HepG2 (cell line): ENCODE measurements around the gene TKTL2. TPM values are rescaled to one million over a fixed set of nuclear protein-coding genes. Genes with fewer than 3 reads are reported as not detected.
A peak's percentile ranks its signal among the peaks of the same experiment; 100 is the strongest.

Source experiments
- ATAC-seq: fragments of 200-7000 bp; cut with Tn5 transposase; 3 replicates; pipeline ENCODE4 v1.9.1; 2020; ENCODE audit warnings: mild to moderate bottlenecking, moderate library complexity
- BruUV-seq: library from RNA; stranded (reverse); fragments of 400-500 nt; replicated peaks from 2 replicates; lab custom pipeline; 2021; lab: Mats Ljungman, UMichigan
- CTCF ChIA-PET: fragments of 300-600 bp; formaldehyde crosslinking; extraction: SDS; loops from one replicate; lab custom pipeline; 2021; ENCODE audit warnings: low total read pairs, inconsistent platforms, low intra/inter-chr PET ratio; lab: Yijun Ruan, JAX
- POLR2A ChIA-PET: fragments of 350-600 bp; sonication (Branson Sonifier 250); formaldehyde crosslinking; loops from one replicate; lab custom pipeline; 2020; ENCODE audit warnings: antibody characterized with exemption, inconsistent platforms; lab: Yijun Ruan, JAX
- DNase-seq: peaks from one replicate; pipeline ENCODE4 v3.0.0-alpha.2; 2015; ENCODE audit warnings: low spot score
- FAIRE-seq: peaks from 3 replicates; lab custom pipeline; 2011; peaks lifted over from hg19 to GRCh38; lab: Jason Lieb, UNC
- H2AFZ ChIP-seq: one replicate; pipeline ENCODE4 v1.6.1; 2011; ENCODE audit warnings: low read length, inconsistent platforms
- H3K27ac ChIP-seq: fragments of 300-600 bp; 3 replicates; pipeline ENCODE4 v1.8.0; 2011; ENCODE audit warnings: mixed run types, mild to moderate bottlenecking, mixed read lengths, low read length, inconsistent platforms; ENCODE audit not compliant: insufficient read depth; ENCODE audit errors: extremely low read length
- H3K27me3 ChIP-seq, 2 experiments: fragments of 200-600 bp in 1 of 2; 2 replicates in 1 of 2; 3 replicates in 1 of 2; pipeline versions ENCODE4 v1.6.0 to v1.8.0; 2011; ENCODE audit warnings: low read length in 2 of 2, mild to moderate bottlenecking in 2 of 2, moderate library complexity in 2 of 2, inconsistent platforms in 1 of 2; ENCODE audit not compliant: insufficient read depth in 2 of 2, control insufficient read depth in 1 of 2
- H3K36me3 ChIP-seq, 2 experiments: fragments of 200-600 bp in 1 of 2; replicated peaks in 1 of 2; 2 replicates in 1 of 2; 3 replicates in 1 of 2; pipeline versions ENCODE4 v1.5.1 to v1.8.0; 2011; ENCODE audit warnings: low read length in 2 of 2, inconsistent platforms in 1 of 2; ENCODE audit not compliant: insufficient read depth in 2 of 2, control insufficient read depth in 1 of 2
- H3K4me1 ChIP-seq: 2 replicates; pipeline ENCODE4 v1.5.1; 2012; ENCODE audit warnings: low read length, inconsistent platforms; ENCODE audit not compliant: insufficient read depth
- H3K4me2 ChIP-seq: 2 replicates; pipeline ENCODE4 v1.6.0; 2011; ENCODE audit warnings: low read depth, low read length, inconsistent platforms
- H3K4me3 ChIP-seq, 3 experiments: fragments of 200-600 bp in 1 of 3; sonication (generic), shearing (Covaris generic) in 1 of 3; replicated peaks in 1 of 3; 2 replicates each; pipeline ENCODE4 v1.5.1; 2011 to 2016; ENCODE audit warnings: low read length in 3 of 3, inconsistent platforms in 2 of 3, low read depth in 2 of 3, mild to moderate bottlenecking in 2 of 3, control low read depth in 1 of 3, mixed read lengths in 1 of 3; ENCODE audit not compliant: insufficient read depth in 1 of 3
- H3K79me2 ChIP-seq: one replicate; pipeline ENCODE4 v1.6.1; 2011; ENCODE audit warnings: low read length, inconsistent platforms; ENCODE audit not compliant: insufficient read depth
- H3K9ac ChIP-seq: 2 replicates; pipeline ENCODE4 v1.6.0; 2011; ENCODE audit warnings: mild to moderate bottlenecking, low read depth, low read length, inconsistent platforms; ENCODE audit not compliant: insufficient read depth
- H3K9me3 ChIP-seq: 2 replicates; pipeline ENCODE4 v1.5.1; 2012; ENCODE audit warnings: mild to moderate bottlenecking, low read length
- H4K20me1 ChIP-seq: 2 replicates; pipeline ENCODE4 v1.6.0; 2011; ENCODE audit warnings: inconsistent platforms, mild to moderate bottlenecking, low read length, moderate library complexity; ENCODE audit not compliant: insufficient read depth
- BRD4 ChIP-seq: sonication (generic); formaldehyde crosslinking; IDR thresholded peaks from 2 replicates; pipeline ENCODE4 v1.4.0; 2020; ENCODE audit warnings: missing genetic modification reagents
- ETV5 ChIP-seq: IDR thresholded peaks from 2 replicates; pipeline ENCODE4 v1.6.1; 2018; ENCODE audit warnings: missing biosample characterization, missing genetic modification reagents, inconsistent platforms, borderline replicate concordance
- MED1 ChIP-seq: sonication (generic); formaldehyde crosslinking; IDR thresholded peaks from 2 replicates; pipeline ENCODE4 v1.4.0; 2020; ENCODE audit warnings: missing genetic modification reagents
- NCOA2 ChIP-seq: sonication (generic); formaldehyde crosslinking; IDR thresholded peaks from 2 replicates; pipeline ENCODE4 v1.8.0; 2022; ENCODE audit warnings: inconsistent platforms
- RCOR2 ChIP-seq: IDR thresholded peaks from 2 replicates; pipeline ENCODE4 v1.6.1; 2016; ENCODE audit warnings: missing biosample characterization, missing genetic modification reagents
- ZKSCAN1 ChIP-seq: fragments of 150-350 bp; IDR thresholded peaks from 2 replicates; pipeline ENCODE4 v1.6.1; 2014; ENCODE audit warnings: low read length
- ZNF546 ChIP-seq: sonication (generic); formaldehyde crosslinking; conservative IDR thresholded peaks from 2 replicates; pipeline ENCODE4 v1.8.1; 2023; ENCODE audit warnings: mild to moderate bottlenecking, missing genetic modification reagents
- ZNF547 ChIP-seq: sonication (generic); formaldehyde crosslinking; IDR thresholded peaks from 2 replicates; pipeline ENCODE4 v1.5.1; 2020; ENCODE audit warnings: mild to moderate bottlenecking, missing genetic modification reagents
- WGBS: methylation state at CpG from one replicate; pipeline ENCODE4 v1.1.6; 2017; ENCODE audit warnings: low lambda C conversion rate; 5-methylcytosine and 5-hydroxymethylcytosine counted together
- in situ Hi-C: cut with HindIII; loops from 2 replicates; pipeline ENCODE4 v1.10.0; 2017; ENCODE audit warnings: low pct_unique_long_range_greater_than_20kb; ENCODE audit not compliant: extremely low pct_ligation_motif_present
- intact Hi-C: fragments of 100-400 bp; cut with micrococcal nuclease; formaldehyde crosslinking; loops from one replicate; pipeline ENCODE4 v1.10.0; 2022; ENCODE audit not compliant: unreplicated experiment
- polyA plus RNA-seq, 8 experiments: library from polyadenylated mRNA; depleted of rRNA in 3 of 8; stranded (reverse) in 7 of 8; unstranded in 1 of 8; fragments of >200 nt; fragmentation: Illumina TruSeq in 4 of 8; extraction: Trizol in 4 of 8; gene quantifications; 2 replicates each; pipeline versions ENCODE4 v1.2.1 to v1.2.3, GENCODE V29; 2011 to 2016; ENCODE audit warnings: low read depth in 4 of 8, missing spikeins in 1 of 8, mixed read lengths in 1 of 8; ENCODE audit not compliant: insufficient read depth in 1 of 8
- total RNA-seq, 5 experiments: library from RNA; depleted of rRNA; stranded (reverse); fragments of >200 nt; fragmentation: Illumina TruSeq; extraction: Trizol; gene quantifications; 2 replicates each; pipeline ENCODE4 v1.2.3, GENCODE V29; 2016; ENCODE audit warnings: low read depth in 1 of 5
- TF ChIP-seq, protein P1 (sequence below): sonication (generic); formaldehyde crosslinking; IDR thresholded peaks from 2 replicates; pipeline ENCODE4 v1.9.0; 2021; ENCODE audit warnings: mild to moderate bottlenecking, missing genetic modification reagents
- TF ChIP-seq, protein P2 (sequence below): sonication (generic); formaldehyde crosslinking; IDR thresholded peaks from 2 replicates; pipeline ENCODE4 v1.4.0; 2020; ENCODE audit warnings: missing genetic modification reagents, borderline replicate concordance
- TF ChIP-seq, protein P3 (sequence below): sonication (generic); formaldehyde crosslinking; IDR thresholded peaks from 2 replicates; pipeline ENCODE4 v1.4.0; 2020; ENCODE audit warnings: missing genetic modification reagents, mild to moderate bottlenecking, borderline replicate concordance

Gene TKTL2
- total and polyA plus RNA-seq, 2 of the 13 experiments (the other 11 are each of a cell fraction or from before 2014, with no cell fraction given): not detected

DNA sequence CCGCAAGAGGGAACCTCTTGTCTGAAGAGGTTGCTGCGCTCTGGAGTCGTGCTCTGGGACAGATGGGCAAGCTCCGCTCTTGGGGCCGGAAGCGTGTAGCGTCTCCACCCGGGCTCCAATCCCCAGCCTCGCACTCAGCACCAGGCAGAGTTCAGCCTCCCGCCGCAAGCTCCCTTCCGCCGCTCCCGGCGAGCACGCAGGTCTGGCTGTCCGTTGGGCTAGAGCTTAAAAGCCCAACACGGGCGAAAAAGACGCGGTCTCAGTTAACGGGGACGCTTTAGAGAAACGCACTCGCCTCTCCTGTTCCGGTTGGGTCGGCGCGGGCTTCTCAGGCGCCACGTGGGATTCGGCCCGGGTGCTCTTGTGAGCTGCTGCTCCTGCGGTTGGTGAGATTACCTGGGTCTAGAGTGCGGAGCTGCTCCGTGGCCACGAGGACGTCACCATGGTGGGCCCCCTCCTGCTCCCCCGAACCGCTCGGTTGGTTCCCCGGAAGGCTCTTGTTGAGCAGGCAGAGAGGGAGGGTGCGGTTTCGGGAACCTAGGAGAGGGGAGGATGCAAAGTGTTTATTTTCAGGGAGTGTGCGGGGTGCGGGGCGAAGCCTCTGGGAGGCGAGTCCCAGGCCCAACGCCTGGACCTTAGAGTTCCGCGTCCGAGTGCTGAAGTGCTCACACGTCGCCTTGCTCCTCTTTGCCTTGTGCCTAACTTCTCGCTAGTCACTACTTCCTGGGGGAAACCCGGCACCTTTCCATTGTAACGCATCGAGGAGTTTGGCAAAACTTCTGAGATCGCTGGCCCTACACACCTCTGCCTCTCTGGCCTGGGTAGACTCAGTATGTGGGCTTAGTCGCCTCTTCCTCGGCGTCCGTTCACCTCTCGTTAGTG is 21.0 kb upstream of the TKTL2 start, which contains the start of gene TMA16:
Gene TMA16, plus strand, starts transcription at position 331 of the 882 bp plus-strand sequence. Its CDS starts 112 bp downstream, at position 443.
- ChIA-PET CTCF (no interaction called here), POLR2A (interaction anchor here (0.9 to 1.6 kb wide), 11 partner anchors 9 to 811 kb away, joined by 3 to 7 read pairs (median 4); no protein-coding TSS in a partner anchor)
- ATAC-seq (peak; percentile 97), FAIRE-seq (peak; percentile 76), DNase-seq (peak; percentile 92)
- Histone ChIP-seq H3K79me2 (peaks cover 44% of the 10 kb centered on the region), H3K36me3 (0 out of 5 replicates have a peak, but pooled peaks cover 0 to 6% of the 10 kb centered on the region in 2 experiments), H3K27me3 (peaks cover 0 to 4% of the 10 kb centered on the region in 2 experiments; a peak in 1 of 5 replicates), H3K27ac (peak within 1 kb of the TSS; percentile 99), H3K9me3 (no peaks in the 10 kb centered on the region), H4K20me1 (0 out of 2 replicates have a peak, but pooled peaks cover 8% of the 10 kb centered on the region), H3K9ac (peak within 1 kb of the TSS; percentile 98), H3K4me1 (peaks cover 22% of the 10 kb centered on the region), H3K4me2 (peak within 1 kb of the TSS; percentile 67), H2AFZ (peak within 1 kb of the TSS; percentile 32), H3K4me3 (peak within 1 kb of the TSS; percentile 63 to 98 (median 94))
- intact Hi-C loops (loop anchor here (1.0 to 2.0 kb wide), 2 partner anchors 50 to 328 kb away; partner anchors contain the start of gene NAF1), in situ Hi-C loops (no loop called here)
- BruUV-seq: TSS peak; percentile 82
- WGBS: 1% methylated on average over 35 of the region's 64 CpGs
- TF ChIP-seq NCOA2 (CRISPR knock-in tag) (peak; percentile 75), BRD4 (CRISPR knock-in tag) (peak; percentile 76), RCOR2 (0 out of 2 replicates have a peak, but pooled peaks have one; percentile 20), ZNF546 (CRISPR knock-in tag) (no peak), MED1 (CRISPR knock-in tag) (peak; percentile 88), ZKSCAN1 (peak; percentile 47; the same call in 1 of the 2 replicates), ZNF547 (CRISPR knock-in tag) (peak; percentile 84; the same call in 1 of the 2 replicates), ETV5 (CRISPR knock-in tag) (peak; percentile 80)
- TF ChIP-seq, protein P1, sequence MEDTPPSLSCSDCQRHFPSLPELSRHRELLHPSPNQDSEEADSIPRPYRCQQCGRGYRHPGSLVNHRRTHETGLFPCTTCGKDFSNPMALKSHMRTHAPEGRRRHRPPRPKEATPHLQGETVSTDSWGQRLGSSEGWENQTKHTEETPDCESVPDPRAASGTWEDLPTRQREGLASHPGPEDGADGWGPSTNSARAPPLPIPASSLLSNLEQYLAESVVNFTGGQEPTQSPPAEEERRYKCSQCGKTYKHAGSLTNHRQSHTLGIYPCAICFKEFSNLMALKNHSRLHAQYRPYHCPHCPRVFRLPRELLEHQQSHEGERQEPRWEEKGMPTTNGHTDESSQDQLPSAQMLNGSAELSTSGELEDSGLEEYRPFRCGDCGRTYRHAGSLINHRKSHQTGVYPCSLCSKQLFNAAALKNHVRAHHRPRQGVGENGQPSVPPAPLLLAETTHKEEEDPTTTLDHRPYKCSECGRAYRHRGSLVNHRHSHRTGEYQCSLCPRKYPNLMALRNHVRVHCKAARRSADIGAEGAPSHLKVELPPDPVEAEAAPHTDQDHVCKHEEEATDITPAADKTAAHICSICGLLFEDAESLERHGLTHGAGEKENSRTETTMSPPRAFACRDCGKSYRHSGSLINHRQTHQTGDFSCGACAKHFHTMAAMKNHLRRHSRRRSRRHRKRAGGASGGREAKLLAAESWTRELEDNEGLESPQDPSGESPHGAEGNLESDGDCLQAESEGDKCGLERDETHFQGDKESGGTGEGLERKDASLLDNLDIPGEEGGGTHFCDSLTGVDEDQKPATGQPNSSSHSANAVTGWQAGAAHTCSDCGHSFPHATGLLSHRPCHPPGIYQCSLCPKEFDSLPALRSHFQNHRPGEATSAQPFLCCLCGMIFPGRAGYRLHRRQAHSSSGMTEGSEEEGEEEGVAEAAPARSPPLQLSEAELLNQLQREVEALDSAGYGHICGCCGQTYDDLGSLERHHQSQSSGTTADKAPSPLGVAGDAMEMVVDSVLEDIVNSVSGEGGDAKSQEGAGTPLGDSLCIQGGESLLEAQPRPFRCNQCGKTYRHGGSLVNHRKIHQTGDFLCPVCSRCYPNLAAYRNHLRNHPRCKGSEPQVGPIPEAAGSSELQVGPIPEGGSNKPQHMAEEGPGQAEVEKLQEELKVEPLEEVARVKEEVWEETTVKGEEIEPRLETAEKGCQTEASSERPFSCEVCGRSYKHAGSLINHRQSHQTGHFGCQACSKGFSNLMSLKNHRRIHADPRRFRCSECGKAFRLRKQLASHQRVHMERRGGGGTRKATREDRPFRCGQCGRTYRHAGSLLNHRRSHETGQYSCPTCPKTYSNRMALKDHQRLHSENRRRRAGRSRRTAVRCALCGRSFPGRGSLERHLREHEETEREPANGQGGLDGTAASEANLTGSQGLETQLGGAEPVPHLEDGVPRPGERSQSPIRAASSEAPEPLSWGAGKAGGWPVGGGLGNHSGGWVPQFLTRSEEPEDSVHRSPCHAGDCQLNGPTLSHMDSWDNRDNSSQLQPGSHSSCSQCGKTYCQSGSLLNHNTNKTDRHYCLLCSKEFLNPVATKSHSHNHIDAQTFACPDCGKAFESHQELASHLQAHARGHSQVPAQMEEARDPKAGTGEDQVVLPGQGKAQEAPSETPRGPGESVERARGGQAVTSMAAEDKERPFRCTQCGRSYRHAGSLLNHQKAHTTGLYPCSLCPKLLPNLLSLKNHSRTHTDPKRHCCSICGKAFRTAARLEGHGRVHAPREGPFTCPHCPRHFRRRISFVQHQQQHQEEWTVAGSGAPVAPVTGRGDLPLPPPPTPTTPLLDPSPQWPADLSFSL (CRISPR knock-in tag): no peak
- TF ChIP-seq, protein P2, sequence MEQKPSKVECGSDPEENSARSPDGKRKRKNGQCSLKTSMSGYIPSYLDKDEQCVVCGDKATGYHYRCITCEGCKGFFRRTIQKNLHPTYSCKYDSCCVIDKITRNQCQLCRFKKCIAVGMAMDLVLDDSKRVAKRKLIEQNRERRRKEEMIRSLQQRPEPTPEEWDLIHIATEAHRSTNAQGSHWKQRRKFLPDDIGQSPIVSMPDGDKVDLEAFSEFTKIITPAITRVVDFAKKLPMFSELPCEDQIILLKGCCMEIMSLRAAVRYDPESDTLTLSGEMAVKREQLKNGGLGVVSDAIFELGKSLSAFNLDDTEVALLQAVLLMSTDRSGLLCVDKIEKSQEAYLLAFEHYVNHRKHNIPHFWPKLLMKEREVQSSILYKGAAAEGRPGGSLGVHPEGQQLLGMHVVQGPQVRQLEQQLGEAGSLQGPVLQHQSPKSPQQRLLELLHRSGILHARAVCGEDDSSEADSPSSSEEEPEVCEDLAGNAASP: peak; percentile 74
- TF ChIP-seq, protein P3, sequence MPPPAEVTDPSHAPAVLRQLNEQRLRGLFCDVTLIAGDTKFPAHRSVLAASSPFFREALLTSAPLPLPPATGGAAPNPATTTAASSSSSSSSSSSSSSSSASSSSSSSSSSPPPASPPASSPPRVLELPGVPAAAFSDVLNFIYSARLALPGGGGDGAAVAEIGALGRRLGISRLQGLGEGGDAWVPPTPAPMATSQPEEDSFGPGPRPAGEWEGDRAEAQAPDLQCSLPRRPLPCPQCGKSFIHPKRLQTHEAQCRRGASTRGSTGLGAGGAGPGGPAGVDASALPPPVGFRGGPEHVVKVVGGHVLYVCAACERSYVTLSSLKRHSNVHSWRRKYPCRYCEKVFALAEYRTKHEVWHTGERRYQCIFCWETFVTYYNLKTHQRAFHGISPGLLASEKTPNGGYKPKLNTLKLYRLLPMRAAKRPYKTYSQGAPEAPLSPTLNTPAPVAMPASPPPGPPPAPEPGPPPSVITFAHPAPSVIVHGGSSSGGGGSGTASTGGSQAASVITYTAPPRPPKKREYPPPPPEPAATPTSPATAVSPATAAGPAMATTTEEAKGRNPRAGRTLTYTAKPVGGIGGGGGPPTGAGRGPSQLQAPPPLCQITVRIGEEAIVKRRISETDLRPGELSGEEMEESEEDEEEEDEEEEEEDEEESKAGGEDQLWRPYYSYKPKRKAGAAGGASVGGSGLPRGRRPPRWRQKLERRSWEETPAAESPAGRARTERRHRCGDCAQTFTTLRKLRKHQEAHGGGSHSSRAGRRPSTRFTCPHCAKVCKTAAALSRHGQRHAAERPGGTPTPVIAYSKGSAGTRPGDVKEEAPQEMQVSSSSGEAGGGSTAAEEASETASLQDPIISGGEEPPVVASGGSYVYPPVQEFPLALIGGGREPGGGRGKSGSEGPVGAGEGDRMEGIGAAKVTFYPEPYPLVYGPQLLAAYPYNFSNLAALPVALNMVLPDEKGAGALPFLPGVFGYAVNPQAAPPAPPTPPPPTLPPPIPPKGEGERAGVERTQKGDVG (CRISPR knock-in tag): peak; percentile 81; the same call in 1 of the 2 replicates
